ENCODE results near the gene NLE1.
A peak's percentile ranks its signal among the peaks of the same experiment; 100 is the strongest.
"Not testable (repeated sequence)": the region's sequence is repeated elsewhere in the genome, so short reads cannot be mapped to it uniquely, and the experiment has no call there.

Gene NLE1

DNA sequence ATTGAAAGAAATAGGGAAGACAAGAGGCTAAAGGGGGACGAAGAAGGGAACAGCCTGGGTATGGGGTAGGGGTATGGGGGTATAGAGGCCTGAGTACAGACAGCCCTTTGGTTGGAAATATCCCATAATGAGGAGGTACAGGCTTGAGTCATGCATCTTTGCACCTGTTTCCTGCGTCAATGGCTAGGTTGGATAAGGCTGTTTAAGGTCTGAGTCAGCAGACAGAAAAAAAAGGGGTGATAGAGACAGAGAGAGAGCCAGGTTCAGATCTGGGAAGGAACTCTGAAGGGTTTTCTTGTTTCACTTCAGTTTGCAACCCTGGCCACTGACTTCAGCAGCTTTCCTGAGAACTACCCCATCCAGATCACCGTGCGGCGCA, 12.1 kb downstream of the NLE1 start:
- H3K27me3 ChIP-seq (ENCODE audit: insufficient read depth, low read length) = no peaks in the 10 kb centered on the region

GRCh38 chr17:35129154-35129972, 12.7 kb downstream of the NLE1 start:
- H2AFZ ChIP-seq (ENCODE audit: low read length, unreplicated experiment) = no peak overlapping the region
- no peak overlapping the region for H3K27ac ChIP-seq (ENCODE audit: low read depth, low read length)
- no peaks in the 10 kb centered on the region for H3K27me3 ChIP-seq (ENCODE audit: insufficient read depth, low read length)
- H3K79me2 ChIP-seq (ENCODE audit: control insufficient read depth, insufficient read depth, low read length, unreplicated experiment) = no peaks in the 10 kb centered on the region
- no peak overlapping the region for H3K4me3 ChIP-seq (ENCODE audit: low read depth, low read length)
- H3K4me1 ChIP-seq (ENCODE audit: control insufficient read depth, insufficient read depth, low read length, unreplicated experiment) = peaks cover 14% of the 10 kb centered on the region
- peaks cover 5% of the 10 kb centered on the region; the same call in 1 of the 2 replicates for H3K36me3 ChIP-seq (ENCODE audit: insufficient read depth, low read length)

More for the DNA sequence above, 12.1 kb downstream of the NLE1 start:
- no peak overlapping the region for H2AFZ ChIP-seq (ENCODE audit: low read length, unreplicated experiment)
- no peak overlapping the region for H3K27ac ChIP-seq (ENCODE audit: low read depth, low read length)
- no peaks in the 10 kb centered on the region for H3K79me2 ChIP-seq (ENCODE audit: control insufficient read depth, insufficient read depth, low read length, unreplicated experiment)
- no peak overlapping the region for H3K4me3 ChIP-seq (ENCODE audit: low read depth, low read length)
- H3K36me3 ChIP-seq (ENCODE audit: insufficient read depth, low read length) = peaks cover 5% of the 10 kb centered on the region; the same call in 1 of the 2 replicates
- peaks cover 14% of the 10 kb centered on the region for H3K4me1 ChIP-seq (ENCODE audit: control insufficient read depth, insufficient read depth, low read length, unreplicated experiment)

DNA sequence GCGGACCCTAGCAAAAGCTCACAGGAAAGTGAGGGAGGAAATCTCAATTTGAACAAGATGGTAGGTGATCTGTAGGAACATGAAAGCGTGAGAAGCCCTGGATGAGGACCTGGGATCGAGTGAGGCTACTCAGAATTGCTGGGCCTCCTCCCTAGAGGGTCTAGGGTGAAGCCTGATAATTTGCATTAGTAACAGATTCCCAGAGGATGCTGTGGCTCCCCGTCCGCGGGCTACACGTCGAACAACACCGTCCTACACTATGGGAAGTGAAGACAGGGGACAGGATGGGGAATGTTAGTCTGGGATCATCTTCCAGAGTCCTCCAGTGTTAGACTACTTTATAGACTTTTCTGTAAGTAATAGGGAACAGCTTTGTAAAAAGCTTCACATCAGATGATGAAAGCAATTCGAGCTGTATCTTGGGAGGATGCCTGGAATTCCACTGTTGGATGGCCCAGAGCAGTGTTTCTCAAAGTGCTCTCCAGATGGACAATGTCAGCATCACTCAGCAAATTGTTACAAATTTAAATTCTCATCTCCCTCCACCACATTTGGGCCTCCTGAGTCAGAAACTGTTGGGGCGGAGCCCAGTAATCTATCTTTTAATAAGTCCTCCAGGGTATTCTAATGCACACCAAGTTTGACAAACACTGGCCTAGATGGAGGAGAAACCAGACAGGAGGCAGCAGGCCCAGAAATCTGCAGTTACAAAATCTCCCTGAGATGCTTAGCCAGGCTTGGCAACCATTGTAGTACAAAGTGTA, 14.2 kb downstream of the NLE1 start:
- no peak overlapping the region for H3K27ac ChIP-seq (ENCODE audit: low read depth, low read length)
- H3K4me3 ChIP-seq (ENCODE audit: low read depth, low read length) = no peak overlapping the region
- peaks cover 5% of the 10 kb centered on the region; the same call in 1 of the 2 replicates for H3K36me3 ChIP-seq (ENCODE audit: insufficient read depth, low read length)
- no peak overlapping the region for H2AFZ ChIP-seq (ENCODE audit: low read length, unreplicated experiment)
- no peaks in the 10 kb centered on the region for H3K79me2 ChIP-seq (ENCODE audit: control insufficient read depth, insufficient read depth, low read length, unreplicated experiment)
- peaks cover 14% of the 10 kb centered on the region for H3K4me1 ChIP-seq (ENCODE audit: control insufficient read depth, insufficient read depth, low read length, unreplicated experiment)
- no peaks in the 10 kb centered on the region for H3K27me3 ChIP-seq (ENCODE audit: insufficient read depth, low read length)

DNA sequence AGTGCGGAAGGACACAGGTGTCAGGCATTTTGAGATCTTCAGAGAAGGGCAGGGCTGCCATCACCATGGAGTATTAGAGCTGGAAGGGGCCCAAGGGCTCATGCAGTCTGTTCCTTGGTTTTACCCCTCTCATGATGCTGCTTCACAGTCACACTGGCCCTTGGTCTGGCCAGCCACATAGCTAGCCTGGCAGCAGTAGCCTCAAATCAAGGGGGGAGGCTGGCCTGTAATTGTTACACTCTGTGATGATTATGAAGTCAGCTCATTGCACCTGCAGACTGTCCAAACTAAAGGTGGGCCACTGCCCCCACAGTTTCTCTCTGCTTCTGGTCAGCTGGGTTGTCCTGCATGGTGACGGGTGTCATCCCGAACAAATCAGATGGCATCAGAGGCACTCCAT, 20.8 kb downstream of the NLE1 start, which contains the start of gene FNDC8:
FNDC8 (plus strand) TSS at position 301 of the 400 bp plus-strand sequence; CDS start at position 380, 79 bp downstream.
- Histone ChIP-seq H3K4me3 (ENCODE audit: low read depth, low read length) (no peak within 1 kb of the TSS), H3K36me3 (ENCODE audit: insufficient read depth, low read length) (peaks cover 5% of the 10 kb centered on the region; the same call in 1 of the 2 replicates), H3K27ac (ENCODE audit: low read depth, low read length) (no peak within 1 kb of the TSS), H3K27me3 (ENCODE audit: insufficient read depth, low read length) (no peaks in the 10 kb centered on the region), H2AFZ (ENCODE audit: low read length, unreplicated experiment) (no peak within 1 kb of the TSS), H3K79me2 (ENCODE audit: control insufficient read depth, insufficient read depth, low read length, unreplicated experiment) (peaks cover 9% of the 10 kb centered on the region), H3K4me1 (ENCODE audit: control insufficient read depth, insufficient read depth, low read length, unreplicated experiment) (peaks cover 8% of the 10 kb centered on the region)

DNA sequence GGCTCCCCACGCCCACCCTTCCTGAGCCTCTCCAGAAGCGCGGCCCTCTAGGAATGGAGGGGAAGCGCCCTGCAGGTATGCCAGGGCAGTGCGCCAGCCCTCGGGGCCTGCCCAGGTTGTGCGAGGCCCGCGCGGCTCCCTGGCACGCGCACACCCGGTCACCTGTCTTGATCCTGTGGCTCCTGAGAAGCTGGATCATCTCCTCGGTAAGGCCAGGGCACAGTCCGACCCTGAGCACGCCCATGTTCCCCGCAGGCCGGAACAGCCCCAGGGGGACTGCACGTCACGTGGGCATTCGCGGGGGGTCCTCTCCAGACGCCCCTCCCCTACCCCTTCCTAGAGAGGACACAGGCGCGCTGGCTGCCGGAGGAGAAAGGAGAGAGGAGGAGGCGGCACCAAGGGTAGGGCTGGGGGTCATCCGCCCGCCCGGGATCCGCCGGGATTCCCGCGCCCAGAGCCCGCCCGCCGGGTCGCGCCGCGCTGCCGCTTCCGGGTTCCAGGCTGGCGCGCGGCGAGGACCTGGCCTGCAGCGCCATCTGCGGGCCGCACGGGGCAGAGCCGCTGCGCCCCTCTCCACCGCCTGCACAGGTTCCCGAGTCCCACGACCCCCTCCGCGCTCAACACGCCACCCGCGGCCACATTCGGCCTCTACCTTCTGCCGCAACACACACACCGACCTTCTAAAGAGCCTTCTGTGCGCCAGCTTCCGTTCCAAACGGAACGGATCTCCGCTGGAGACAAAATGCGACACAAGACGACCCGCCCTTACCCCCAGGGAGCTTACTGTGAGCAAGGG, 22.5 kb downstream of the NLE1 start, which contains the start of gene RAD51D:
RAD51D (minus strand) TSS at position 491 of the 796 bp plus-strand sequence; CDS start at position 244, 247 bp downstream.
- H3K4me1 ChIP-seq (ENCODE audit: control insufficient read depth, insufficient read depth, low read length, unreplicated experiment) = peaks cover 11% of the 10 kb centered on the region
- H3K36me3 ChIP-seq (ENCODE audit: insufficient read depth, low read length) = peaks cover 13% of the 10 kb centered on the region; the same call in 1 of the 2 replicates
- H2AFZ ChIP-seq (ENCODE audit: low read length, unreplicated experiment) = peak within 1 kb of the TSS; percentile 97
- peaks cover 16% of the 10 kb centered on the region for H3K79me2 ChIP-seq (ENCODE audit: control insufficient read depth, insufficient read depth, low read length, unreplicated experiment)
- peak within 1 kb of the TSS; percentile 91 for H3K4me3 ChIP-seq (ENCODE audit: low read depth, low read length)
- no peaks in the 10 kb centered on the region for H3K27me3 ChIP-seq (ENCODE audit: insufficient read depth, low read length)
- H3K27ac ChIP-seq (ENCODE audit: low read depth, low read length) = no peak within 1 kb of the TSS; the same call in 1 of the 2 replicates

- Histone ChIP-seq H3K4me1 (ENCODE audit: control insufficient read depth, insufficient read depth, low read length, unreplicated experiment) (peaks cover 11% of the 10 kb centered on the region), H2AFZ (ENCODE audit: low read length, unreplicated experiment) (no peak overlapping the region), H3K79me2 (ENCODE audit: control insufficient read depth, insufficient read depth, low read length, unreplicated experiment) (peaks cover 20% of the 10 kb centered on the region), H3K27me3 (ENCODE audit: insufficient read depth, low read length) (no peaks in the 10 kb centered on the region), H3K27ac (ENCODE audit: low read depth, low read length) (no peak overlapping the region), H3K36me3 (ENCODE audit: insufficient read depth, low read length) (peaks cover 13% of the 10 kb centered on the region; the same call in 1 of the 2 replicates), H3K4me3 (ENCODE audit: low read depth, low read length) (peak overlapping the region; percentile 91)
Observed at GRCh38 chr17:35117984-35118383, 24.1 kb downstream of the NLE1 start.

- Histone ChIP-seq H3K36me3 (ENCODE audit: insufficient read depth, low read length) (peaks cover 13% of the 10 kb centered on the region; the same call in 1 of the 2 replicates), H3K27me3 (ENCODE audit: insufficient read depth, low read length) (no peaks in the 10 kb centered on the region), H3K4me1 (ENCODE audit: control insufficient read depth, insufficient read depth, low read length, unreplicated experiment) (peaks cover 11% of the 10 kb centered on the region), H3K27ac (ENCODE audit: low read depth, low read length) (no peak overlapping the region), H3K79me2 (ENCODE audit: control insufficient read depth, insufficient read depth, low read length, unreplicated experiment) (peaks cover 21% of the 10 kb centered on the region), H2AFZ (ENCODE audit: low read length, unreplicated experiment) (no peak overlapping the region), H3K4me3 (ENCODE audit: low read depth, low read length) (no peak overlapping the region)
Observed at GRCh38 chr17:35116845-35117244, 25.3 kb downstream of the NLE1 start.

DNA sequence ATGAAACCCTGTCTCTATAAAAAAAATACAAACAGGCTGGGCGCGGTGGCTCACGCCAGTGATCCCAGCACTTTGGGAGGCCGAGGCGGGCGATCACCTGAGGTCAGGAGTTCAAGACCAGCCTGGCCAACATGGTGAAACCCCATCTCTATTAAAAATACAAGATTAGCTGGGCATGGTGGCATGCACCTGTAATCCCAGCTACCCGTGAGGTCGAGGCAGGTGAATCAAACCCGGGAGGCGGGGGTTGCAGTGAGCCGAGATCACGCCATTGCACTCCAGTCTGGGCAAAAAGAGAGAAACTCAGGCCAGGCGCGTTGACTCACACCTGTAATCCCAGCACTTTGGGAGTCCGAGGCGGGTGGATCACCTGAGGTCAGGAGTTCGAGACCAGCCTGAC, 31.3 kb downstream of the NLE1 start:
- H3K4me3 ChIP-seq (ENCODE audit: low read depth, low read length); H2AFZ ChIP-seq (ENCODE audit: low read length, unreplicated experiment); H3K27ac ChIP-seq (ENCODE audit: low read depth, low read length); H3K27me3 ChIP-seq (ENCODE audit: insufficient read depth, low read length); H3K4me1 ChIP-seq (ENCODE audit: control insufficient read depth, insufficient read depth, low read length, unreplicated experiment): not testable (repeated sequence)
- H3K36me3 ChIP-seq (ENCODE audit: insufficient read depth, low read length) = peaks cover 12% of the 10 kb centered on the region; the same call in 1 of the 2 replicates
- H3K79me2 ChIP-seq (ENCODE audit: control insufficient read depth, insufficient read depth, low read length, unreplicated experiment) = peaks cover 12% of the 10 kb centered on the region

DNA sequence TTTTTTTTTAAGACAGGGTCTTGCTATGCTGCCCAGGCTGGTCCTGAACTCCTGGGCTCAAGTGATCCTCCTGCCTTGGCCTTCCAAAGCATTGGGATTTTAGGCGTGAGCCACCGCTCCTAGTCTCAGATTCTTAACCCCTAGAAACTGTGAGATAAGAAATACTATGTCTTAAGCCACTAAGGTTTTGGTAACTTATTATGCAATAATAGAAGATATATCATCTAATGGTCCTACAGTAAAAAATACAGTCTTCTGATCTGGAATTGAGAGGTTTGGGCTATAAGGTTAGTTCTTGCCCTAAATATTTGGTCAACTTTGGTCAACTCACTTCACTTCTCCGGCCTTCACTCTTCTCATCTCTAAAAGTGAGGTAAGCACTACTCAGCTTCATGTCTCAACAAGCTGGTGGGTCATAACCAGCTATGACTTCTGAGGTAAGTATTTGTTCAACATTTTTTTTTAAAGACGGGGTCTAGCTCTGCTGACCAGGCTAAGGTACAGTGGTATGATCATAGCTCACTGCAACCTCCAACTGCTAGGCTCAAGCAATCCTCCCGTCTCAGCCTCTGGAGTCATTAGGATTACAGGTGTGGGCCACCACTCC, 37.2 kb downstream of the NLE1 start:
- peaks cover 4% of the 10 kb centered on the region; the same call in 1 of the 2 replicates for H3K36me3 ChIP-seq (ENCODE audit: insufficient read depth, low read length)

DNA sequence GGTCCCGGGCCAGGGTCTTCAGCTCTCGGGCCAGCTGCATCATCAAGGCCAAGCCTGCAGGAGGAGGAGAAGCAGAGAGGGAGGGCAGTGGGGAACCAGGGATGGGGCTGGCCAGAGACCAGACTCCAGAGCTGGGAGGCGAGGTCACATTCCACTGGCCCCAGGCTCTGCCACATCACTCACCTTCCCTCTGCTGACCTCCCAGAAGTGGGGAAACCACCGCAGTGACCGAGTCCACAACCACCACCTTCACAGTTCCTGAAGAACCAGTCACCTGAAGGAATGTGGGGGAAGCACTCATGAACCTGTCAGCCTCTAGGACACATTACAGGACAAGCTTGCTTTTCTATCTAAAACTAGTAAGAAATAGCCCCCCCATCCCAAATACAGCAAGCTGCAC, 38.8 kb downstream of the NLE1 start:
- H3K36me3 ChIP-seq (ENCODE audit: insufficient read depth, low read length) = peaks cover 8% of the 10 kb centered on the region
- no peaks in the 10 kb centered on the region for H3K79me2 ChIP-seq (ENCODE audit: control insufficient read depth, insufficient read depth, low read length, unreplicated experiment)
- H3K27me3 ChIP-seq (ENCODE audit: insufficient read depth, low read length) = no peaks in the 10 kb centered on the region

More for the DNA sequence above, 37.2 kb downstream of the NLE1 start:
- no peak overlapping the region for H3K4me3 ChIP-seq (ENCODE audit: low read depth, low read length)
- no peaks in the 10 kb centered on the region for H3K79me2 ChIP-seq (ENCODE audit: control insufficient read depth, insufficient read depth, low read length, unreplicated experiment)
- H3K27me3 ChIP-seq (ENCODE audit: insufficient read depth, low read length) = no peaks in the 10 kb centered on the region
- no peaks in the 10 kb centered on the region for H3K4me1 ChIP-seq (ENCODE audit: control insufficient read depth, insufficient read depth, low read length, unreplicated experiment)
- no peak overlapping the region for H3K27ac ChIP-seq (ENCODE audit: low read depth, low read length)
- no peak overlapping the region for H2AFZ ChIP-seq (ENCODE audit: low read length, unreplicated experiment)

More for the DNA sequence above, 38.8 kb downstream of the NLE1 start:
- no peak overlapping the region for H3K27ac ChIP-seq (ENCODE audit: low read depth, low read length)
- no peak overlapping the region for H3K4me3 ChIP-seq (ENCODE audit: low read depth, low read length)
- H3K4me1 ChIP-seq (ENCODE audit: control insufficient read depth, insufficient read depth, low read length, unreplicated experiment) = no peaks in the 10 kb centered on the region
- H2AFZ ChIP-seq (ENCODE audit: low read length, unreplicated experiment) = no peak overlapping the region
